Measurements from ENCODE around the gene TBC1D2B.

DNA sequence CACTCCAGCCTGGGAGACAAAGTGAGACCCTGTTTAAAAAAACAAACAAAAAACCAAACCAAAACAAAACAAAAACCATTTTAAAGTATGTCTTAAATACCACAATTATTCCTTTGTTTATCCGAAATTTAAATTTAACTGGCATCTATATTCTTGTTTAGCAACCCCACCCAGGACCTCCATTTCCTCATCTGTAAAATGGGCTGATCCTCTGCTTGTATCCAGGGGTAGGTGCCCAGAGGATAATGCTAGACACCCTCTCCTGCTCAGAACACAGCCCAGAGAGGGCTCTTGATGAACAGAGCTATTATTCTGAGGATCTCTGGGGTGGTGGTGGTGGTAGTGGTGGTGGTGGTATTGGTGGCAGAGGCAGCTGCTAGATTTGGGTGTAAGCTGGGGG, 24.7 kb upstream of the TBC1D2B start:
- TF ChIP-seq, protein P1, sequence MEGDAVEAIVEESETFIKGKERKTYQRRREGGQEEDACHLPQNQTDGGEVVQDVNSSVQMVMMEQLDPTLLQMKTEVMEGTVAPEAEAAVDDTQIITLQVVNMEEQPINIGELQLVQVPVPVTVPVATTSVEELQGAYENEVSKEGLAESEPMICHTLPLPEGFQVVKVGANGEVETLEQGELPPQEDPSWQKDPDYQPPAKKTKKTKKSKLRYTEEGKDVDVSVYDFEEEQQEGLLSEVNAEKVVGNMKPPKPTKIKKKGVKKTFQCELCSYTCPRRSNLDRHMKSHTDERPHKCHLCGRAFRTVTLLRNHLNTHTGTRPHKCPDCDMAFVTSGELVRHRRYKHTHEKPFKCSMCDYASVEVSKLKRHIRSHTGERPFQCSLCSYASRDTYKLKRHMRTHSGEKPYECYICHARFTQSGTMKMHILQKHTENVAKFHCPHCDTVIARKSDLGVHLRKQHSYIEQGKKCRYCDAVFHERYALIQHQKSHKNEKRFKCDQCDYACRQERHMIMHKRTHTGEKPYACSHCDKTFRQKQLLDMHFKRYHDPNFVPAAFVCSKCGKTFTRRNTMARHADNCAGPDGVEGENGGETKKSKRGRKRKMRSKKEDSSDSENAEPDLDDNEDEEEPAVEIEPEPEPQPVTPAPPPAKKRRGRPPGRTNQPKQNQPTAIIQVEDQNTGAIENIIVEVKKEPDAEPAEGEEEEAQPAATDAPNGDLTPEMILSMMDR (IDR thresholded peaks at IDR 0.05; ENCODE audit: extremely low read depth in 1 of 2, insufficient read depth in 1 of 2, low read depth in 1 of 2, low read length in 2 of 2), result no peak
- no peak for TF ChIP-seq JUN (IDR thresholded peaks at IDR 0.05; ENCODE audit: borderline replicate concordance, insufficient read depth, insufficient read length, low read depth)
- no peak for TF ChIP-seq POLR2A (IDR thresholded peaks at IDR 0.05; ENCODE audit: low read depth, low read length)
- TF ChIP-seq MYC (IDR thresholded peaks at IDR 0.05; ENCODE audit: low read depth, low read length), result no peak
- no peak for TF ChIP-seq POLR2AphosphoS5 (IDR thresholded peaks at IDR 0.05; ENCODE audit: insufficient read depth, low read depth, low read length)
- TF ChIP-seq, protein P2, sequence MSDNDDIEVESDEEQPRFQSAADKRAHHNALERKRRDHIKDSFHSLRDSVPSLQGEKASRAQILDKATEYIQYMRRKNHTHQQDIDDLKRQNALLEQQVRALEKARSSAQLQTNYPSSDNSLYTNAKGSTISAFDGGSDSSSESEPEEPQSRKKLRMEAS (IDR thresholded peaks at IDR 0.05; ENCODE audit: insufficient read depth, insufficient read length), result no peak
- no peak for TF ChIP-seq EZH2 (IDR thresholded peaks at IDR 0.05; ENCODE audit: borderline replicate concordance, low read depth, low read length, severe bottlenecking)

All from endothelial cell of umbilical vein (primary cell).